Cardiac septum (tissue), 1 donor: ENCODE results near the gene FXYD3. TPM values are rescaled to one million over a fixed set of nuclear protein-coding genes. Genes with fewer than 3 reads are reported as not detected.
"Not testable (repeated sequence)": the region's sequence is repeated elsewhere in the genome, so short reads cannot be mapped to it uniquely, and the experiment has no call there.

Source experiments
- DNase-seq: peaks from one replicate; pipeline ENCODE4 v3.0.0-alpha.2; 2020; ENCODE audit warnings: low spot score
- intact Hi-C: fragments of 100-400 bp; cut with DNase I; formaldehyde crosslinking; loops from one replicate; pipeline ENCODE4 v1.14.0; 2022
- total RNA-seq: library from RNA; stranded (reverse); fragmentation: NEBNext Ultra II Directional; extraction: Animal tissue kit (Norgen Biotek cat#: 25700); gene quantifications from one replicate; pipeline ENCODE4 v1.2.1, GENCODE V29; 2021
- donor health status: DM: no; HTN: no; CAD: no.

Gene FXYD3
- total RNA-seq, 1 donor from 2014 or later = not detected

GRCh38 chr19:35151273-35152065 lies 35.8 kb downstream of the FXYD3 start:
- DNase-seq = no peak
- intact Hi-C loops = no loop called here

GRCh38 chr19:35153129-35153522 lies 37.5 kb downstream of the FXYD3 start:
- intact Hi-C loops, DNase-seq: not testable (repeated sequence)

- intact Hi-C loops = no loop called here
- DNase-seq = no peak
Measured at GRCh38 chr19:35153701-35154524, 38.3 kb downstream of the FXYD3 start.

GRCh38 chr19:35154525-35155406 lies 39.1 kb downstream of the FXYD3 start, which contains the start of gene FXYD5:
TSS of gene FXYD5 (plus strand) at chr19:35154735. CDS start at chr19:35155551, 816 bp downstream.
- intact Hi-C loops = no loop called here
- peak; percentile 93 for DNase-seq

- no peak for DNase-seq
- intact Hi-C loops = no loop called here
Measured at GRCh38 chr19:35155441-35155840, 39.8 kb downstream of the FXYD3 start.

GRCh38 chr19:35155981-35156672 lies 40.5 kb downstream of the FXYD3 start:
- no peak for DNase-seq
- intact Hi-C loops = no loop called here

GRCh38 chr19:35156673-35157014 lies 41.0 kb downstream of the FXYD3 start:
- no peak for DNase-seq
- intact Hi-C loops = no loop called here

GRCh38 chr19:35157431-35157830 lies 41.8 kb downstream of the FXYD3 start:
- no peak for DNase-seq
- intact Hi-C loops = no loop called here

- intact Hi-C loops = no loop called here
Measured at GRCh38 chr19:35159606-35160005, 44.0 kb downstream of the FXYD3 start.

GRCh38 chr19:35160629-35161433 lies 45.2 kb downstream of the FXYD3 start:
- intact Hi-C loops = no loop called here
- no peak for DNase-seq

More at GRCh38 chr19:35159606-35160005, 44.0 kb downstream of the FXYD3 start:
- no peak for DNase-seq

- intact Hi-C loops = no loop called here
- DNase-seq = no peak
Measured at GRCh38 chr19:35161434-35161743, 45.8 kb downstream of the FXYD3 start.

GRCh38 chr19:35162471-35163326 lies 47.1 kb downstream of the FXYD3 start:
- DNase-seq = no peak
- intact Hi-C loops = no loop called here

GRCh38 chr19:35164418-35164817 lies 48.8 kb downstream of the FXYD3 start:
- DNase-seq = peak; percentile 10
- intact Hi-C loops = no loop called here

GRCh38 chr19:35165200-35166058 lies 49.8 kb downstream of the FXYD3 start:
- intact Hi-C loops = no loop called here
- peak; percentile 26 for DNase-seq

- intact Hi-C loops = no loop called here
Measured at GRCh38 chr19:35166100-35167063, 50.8 kb downstream of the FXYD3 start.

More at GRCh38 chr19:35166100-35167063, 50.8 kb downstream of the FXYD3 start:
- peak; percentile 35 for DNase-seq
